Cardiac fibroblast (primary cell): ENCODE data around the gene RCOR1.

Experiments used
- DNase-seq, 2 donors: peaks; one replicate each; pipeline versions ENCODE4 v3.0.0 to v3.0.0-alpha.2; 2010; ENCODE audit warnings: low read depth in 2 of 2
- H3K4me3 ChIP-seq, 2 donors: replicated peaks in 1 of 2; 1 replicate in 1 of 2; 2 replicates in 1 of 2; pipeline ENCODE4 v1.5.1; 2011; ENCODE audit warnings: low read depth in 2 of 2, low read length in 2 of 2, mild to moderate bottlenecking in 2 of 2, moderate library complexity in 1 of 2
- CTCF ChIP-seq: IDR thresholded peaks from one replicate; pipeline ENCODE4 v1.5.1; 2011; ENCODE audit warnings: low read depth, mild to moderate bottlenecking, low read length, inconsistent platforms

RCOR1 gene

DNA sequence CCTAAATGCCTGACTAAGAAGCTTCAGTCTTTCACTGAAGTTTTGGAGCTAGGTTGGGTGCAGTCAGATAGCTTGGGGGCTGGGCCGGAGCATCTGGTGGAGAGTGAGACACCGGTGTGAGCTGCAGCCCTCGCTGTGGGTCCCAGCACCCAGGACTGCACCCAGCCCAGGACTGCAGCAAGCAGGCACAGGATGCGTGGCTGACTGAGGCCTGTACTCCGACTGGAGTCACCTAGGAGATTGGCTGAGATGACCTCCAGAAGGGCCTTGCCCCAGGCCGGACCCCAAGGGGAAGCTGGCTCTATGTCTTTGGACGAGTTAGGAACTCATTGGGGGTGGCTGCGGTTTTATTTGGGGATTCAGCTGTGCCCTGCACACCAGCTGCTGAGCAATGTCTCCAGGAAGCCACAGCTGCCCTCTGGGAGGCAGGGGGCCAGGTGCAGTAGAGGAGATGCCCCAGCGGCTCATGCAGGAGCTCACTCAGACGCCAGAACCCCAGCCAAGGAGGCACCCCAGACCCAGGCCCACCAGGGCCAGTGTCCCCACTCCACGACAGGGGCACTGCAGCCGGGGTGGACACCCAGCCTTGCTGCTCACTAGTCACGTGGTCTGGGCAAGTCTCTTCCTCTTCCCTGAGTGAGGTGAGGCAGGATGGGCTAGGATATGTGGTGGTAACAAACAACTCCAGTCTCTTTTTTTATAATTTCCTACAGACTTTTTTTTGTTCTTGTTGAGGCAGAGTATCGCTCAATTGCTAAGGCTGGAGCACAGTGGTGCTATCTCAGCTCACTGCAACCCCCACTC, 31.8 kb upstream of the RCOR1 start:
- no peak for DNase-seq
- TF ChIP-seq CTCF: no peak
- no peak overlapping the region for H3K4me3 ChIP-seq

- no peak for TF ChIP-seq CTCF
- no peak overlapping the region for H3K4me3 ChIP-seq
- DNase-seq: no peak
These were observed 27.0 kb upstream of the RCOR1 start for GRCh38 chr14:102565331-102565887.

DNA sequence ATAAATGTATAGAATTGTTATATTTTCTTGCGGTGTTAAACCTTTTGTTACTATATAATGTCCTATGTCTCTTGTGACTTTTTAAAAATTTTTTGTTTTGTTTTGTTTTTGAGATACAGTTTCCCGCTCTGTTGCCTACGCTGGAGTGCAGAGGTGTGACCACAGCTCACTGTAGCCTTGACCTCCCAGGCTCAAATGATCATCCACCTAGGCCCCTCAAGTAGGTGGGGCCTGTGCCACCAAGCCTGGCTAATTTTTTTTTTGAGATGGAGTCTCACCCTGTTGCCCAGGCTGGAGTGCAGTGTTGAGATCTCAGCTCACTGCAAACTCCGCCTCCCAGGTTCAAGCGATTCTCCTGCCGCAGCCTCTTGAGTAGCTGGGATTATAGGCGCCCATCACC, 26.5 kb upstream of the RCOR1 start:
- TF ChIP-seq CTCF: no peak
- no peak overlapping the region for H3K4me3 ChIP-seq
- DNase-seq: no peak

DNA sequence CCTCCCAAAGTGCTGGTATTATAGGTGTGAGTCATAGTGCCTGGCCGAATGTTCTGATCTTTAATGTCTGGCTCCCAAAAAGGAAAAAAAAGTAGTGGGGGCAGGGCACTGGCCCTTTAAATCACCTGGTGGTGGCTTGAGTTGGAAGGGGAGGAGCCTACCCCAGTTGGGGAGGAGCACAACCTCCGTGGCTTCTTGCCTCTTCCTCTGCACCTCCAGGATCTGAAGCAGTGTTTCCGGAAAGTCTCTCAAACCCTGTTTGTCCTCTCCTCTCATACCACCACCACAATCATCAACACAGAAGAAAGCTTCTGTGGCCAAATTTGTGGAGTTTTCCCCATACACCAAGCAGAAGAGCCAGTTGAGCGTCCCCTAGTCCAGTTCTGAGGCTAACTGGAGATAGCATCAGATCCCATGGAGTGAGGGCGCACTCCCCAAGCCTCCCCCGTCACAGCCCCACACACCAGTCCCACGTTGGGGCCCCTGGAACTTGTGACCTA, 24.3 kb upstream of the RCOR1 start:
- no peak for DNase-seq
- H3K4me3 ChIP-seq: no peak overlapping the region
- TF ChIP-seq CTCF: no peak

- no peak overlapping the region for H3K4me3 ChIP-seq
- no peak for DNase-seq
- no peak for TF ChIP-seq CTCF
These were observed 22.0 kb upstream of the RCOR1 start for GRCh38 chr14:102570334-102570995.

- no peak overlapping the region for H3K4me3 ChIP-seq
- TF ChIP-seq CTCF: no peak
- DNase-seq: no peak
These were observed 21.4 kb upstream of the RCOR1 start for GRCh38 chr14:102571043-102571442.
